K562 (cell line): ENCODE measurements around the gene PLCE1.

ENCODE experiments used
- ETV5 ChIP-seq: sonication (generic); formaldehyde crosslinking; IDR thresholded peaks from 2 replicates; pipeline ENCODE4 v1.4.0; 2020; ENCODE audit warnings: low read depth, mild to moderate bottlenecking, missing genetic modification reagents
- EZH2 ChIP-seq: IDR thresholded peaks from 2 replicates; pipeline ENCODE4 v1.6.1; 2012; ENCODE audit warnings: low read depth, mild to moderate bottlenecking, inconsistent platforms, low read length, borderline replicate concordance
- HCFC1 ChIP-seq: IDR thresholded peaks from 2 replicates; pipeline ENCODE4 v1.6.1; 2012; ENCODE audit warnings: low read depth, low read length, improper control_type of control experiment
- NFIC ChIP-seq: fragments of 450-650 bp; IDR thresholded peaks from 2 replicates; pipeline ENCODE4 v1.6.1; 2017; ENCODE audit warnings: mild to moderate bottlenecking, inconsistent platforms
- NFRKB ChIP-seq: fragments of 450-650 bp; IDR thresholded peaks from 2 replicates; pipeline ENCODE4 v1.6.1; 2016; ENCODE audit warnings: low read depth
- ZNF274 ChIP-seq: IDR thresholded peaks from 2 replicates; pipeline ENCODE4 v1.6.1; 2011; ENCODE audit warnings: low read depth, mild to moderate bottlenecking, low read length, moderate library complexity, borderline replicate concordance
- TF ChIP-seq, protein P1 (sequence below): fragments of 450-650 bp; IDR thresholded peaks from 2 replicates; pipeline ENCODE4 v1.6.1; 2016; ENCODE audit warnings: low read depth
- TF ChIP-seq, protein P2 (sequence below): sonication (generic); formaldehyde crosslinking; IDR thresholded peaks from 2 replicates; pipeline ENCODE4 v1.8.1; 2023; ENCODE audit warnings: mild to moderate bottlenecking, missing genetic modification reagents
- TF ChIP-seq, protein P3 (sequence below), 3 experiments: IDR thresholded peaks in 2 of 3; conservative IDR thresholded peaks in 1 of 3; 2 replicates each; pipeline ENCODE4 v1.5.1; 2011 to 2012; ENCODE audit warnings: low read length in 3 of 3, mild to moderate bottlenecking in 3 of 3, control low read depth in 2 of 3, improper control_type of control experiment in 1 of 3, inconsistent platforms in 1 of 3, low read depth in 1 of 3, mixed read lengths in 1 of 3, moderate library complexity in 1 of 3; ENCODE audit not compliant: insufficient read depth in 2 of 3

DNA sequence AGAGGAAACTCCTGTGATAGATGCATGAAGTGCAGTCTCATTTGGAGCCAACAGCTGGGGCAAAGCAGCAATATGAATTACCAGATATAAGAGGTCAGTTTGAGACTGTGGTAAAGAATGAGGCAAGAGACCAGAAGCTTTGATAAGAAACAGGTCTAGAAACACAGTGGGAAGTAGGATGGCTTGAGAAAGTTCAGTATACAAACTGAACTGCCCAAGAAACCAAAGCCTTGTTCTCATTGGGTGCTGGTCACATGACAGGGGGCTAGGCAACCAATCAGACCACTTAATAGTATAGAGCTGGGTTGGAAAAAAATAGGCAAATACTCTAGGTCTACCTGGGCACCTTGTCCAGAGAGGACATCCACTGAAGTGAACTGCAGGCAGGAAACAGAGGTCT, 46.2 kb upstream of the PLCE1 start:
- TF ChIP-seq HCFC1 (no peak), NFIC (no peak), EZH2 (no peak), ETV5 (no peak), ZNF274 (no peak), NFRKB (no peak)
- TF ChIP-seq, protein P1, sequence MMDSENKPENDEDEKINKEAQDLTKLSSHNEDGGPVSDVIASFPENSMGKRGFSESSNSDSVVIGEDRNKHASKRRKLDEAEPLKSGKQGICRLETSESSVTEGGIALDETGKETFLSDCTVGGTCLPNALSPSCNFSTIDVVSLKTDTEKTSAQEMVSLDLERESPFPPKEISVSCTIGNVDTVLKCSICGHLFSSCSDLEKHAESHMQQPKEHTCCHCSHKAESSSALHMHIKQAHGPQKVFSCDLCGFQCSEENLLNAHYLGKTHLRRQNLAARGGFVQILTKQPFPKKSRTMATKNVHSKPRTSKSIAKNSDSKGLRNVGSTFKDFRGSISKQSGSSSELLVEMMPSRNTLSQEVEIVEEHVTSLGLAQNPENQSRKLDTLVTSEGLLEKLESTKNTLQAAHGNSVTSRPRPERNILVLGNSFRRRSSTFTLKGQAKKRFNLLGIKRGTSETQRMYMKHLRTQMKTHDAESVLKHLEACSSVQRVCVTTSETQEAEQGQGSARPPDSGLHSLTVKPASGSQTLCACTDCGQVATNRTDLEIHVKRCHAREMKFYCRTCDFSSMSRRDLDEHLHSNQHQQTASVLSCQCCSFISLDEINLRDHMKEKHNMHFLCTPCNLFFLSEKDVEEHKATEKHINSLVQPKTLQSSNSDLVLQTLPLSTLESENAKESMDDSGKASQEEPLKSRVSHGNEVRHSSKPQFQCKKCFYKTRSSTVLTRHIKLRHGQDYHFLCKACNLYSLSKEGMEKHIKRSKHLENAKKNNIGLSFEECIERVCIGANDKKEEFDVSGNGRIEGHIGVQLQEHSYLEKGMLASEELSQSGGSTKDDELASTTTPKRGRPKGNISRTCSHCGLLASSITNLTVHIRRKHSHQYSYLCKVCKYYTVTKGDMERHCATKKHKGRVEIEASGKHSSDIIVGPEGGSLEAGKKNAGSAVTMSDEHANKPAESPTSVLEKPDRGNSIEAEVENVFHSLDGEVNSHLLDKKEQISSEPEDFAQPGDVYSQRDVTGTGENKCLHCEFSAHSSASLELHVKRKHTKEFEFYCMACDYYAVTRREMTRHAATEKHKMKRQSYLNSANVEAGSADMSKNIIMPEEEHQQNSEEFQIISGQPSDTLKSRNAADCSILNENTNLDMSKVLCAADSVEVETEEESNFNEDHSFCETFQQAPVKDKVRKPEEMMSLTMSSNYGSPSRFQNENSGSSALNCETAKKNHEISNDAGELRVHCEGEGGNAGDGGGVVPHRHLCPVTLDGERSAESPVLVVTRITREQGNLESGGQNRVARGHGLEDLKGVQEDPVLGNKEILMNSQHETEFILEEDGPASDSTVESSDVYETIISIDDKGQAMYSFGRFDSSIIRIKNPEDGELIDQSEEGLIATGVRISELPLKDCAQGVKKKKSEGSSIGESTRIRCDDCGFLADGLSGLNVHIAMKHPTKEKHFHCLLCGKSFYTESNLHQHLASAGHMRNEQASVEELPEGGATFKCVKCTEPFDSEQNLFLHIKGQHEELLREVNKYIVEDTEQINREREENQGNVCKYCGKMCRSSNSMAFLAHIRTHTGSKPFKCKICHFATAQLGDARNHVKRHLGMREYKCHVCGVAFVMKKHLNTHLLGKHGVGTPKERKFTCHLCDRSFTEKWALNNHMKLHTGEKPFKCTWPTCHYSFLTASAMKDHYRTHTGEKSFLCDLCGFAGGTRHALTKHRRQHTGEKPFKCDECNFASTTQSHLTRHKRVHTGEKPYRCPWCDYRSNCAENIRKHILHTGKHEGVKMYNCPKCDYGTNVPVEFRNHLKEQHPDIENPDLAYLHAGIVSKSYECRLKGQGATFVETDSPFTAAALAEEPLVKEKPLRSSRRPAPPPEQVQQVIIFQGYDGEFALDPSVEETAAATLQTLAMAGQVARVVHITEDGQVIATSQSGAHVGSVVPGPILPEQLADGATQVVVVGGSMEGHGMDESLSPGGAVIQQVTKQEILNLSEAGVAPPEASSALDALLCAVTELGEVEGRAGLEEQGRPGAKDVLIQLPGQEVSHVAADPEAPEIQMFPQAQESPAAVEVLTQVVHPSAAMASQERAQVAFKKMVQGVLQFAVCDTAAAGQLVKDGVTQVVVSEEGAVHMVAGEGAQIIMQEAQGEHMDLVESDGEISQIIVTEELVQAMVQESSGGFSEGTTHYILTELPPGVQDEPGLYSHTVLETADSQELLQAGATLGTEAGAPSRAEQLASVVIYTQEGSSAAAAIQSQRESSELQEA, result no peak
- TF ChIP-seq, protein P2, sequence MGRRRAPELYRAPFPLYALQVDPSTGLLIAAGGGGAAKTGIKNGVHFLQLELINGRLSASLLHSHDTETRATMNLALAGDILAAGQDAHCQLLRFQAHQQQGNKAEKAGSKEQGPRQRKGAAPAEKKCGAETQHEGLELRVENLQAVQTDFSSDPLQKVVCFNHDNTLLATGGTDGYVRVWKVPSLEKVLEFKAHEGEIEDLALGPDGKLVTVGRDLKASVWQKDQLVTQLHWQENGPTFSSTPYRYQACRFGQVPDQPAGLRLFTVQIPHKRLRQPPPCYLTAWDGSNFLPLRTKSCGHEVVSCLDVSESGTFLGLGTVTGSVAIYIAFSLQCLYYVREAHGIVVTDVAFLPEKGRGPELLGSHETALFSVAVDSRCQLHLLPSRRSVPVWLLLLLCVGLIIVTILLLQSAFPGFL, result no peak
- TF ChIP-seq, protein P3, sequence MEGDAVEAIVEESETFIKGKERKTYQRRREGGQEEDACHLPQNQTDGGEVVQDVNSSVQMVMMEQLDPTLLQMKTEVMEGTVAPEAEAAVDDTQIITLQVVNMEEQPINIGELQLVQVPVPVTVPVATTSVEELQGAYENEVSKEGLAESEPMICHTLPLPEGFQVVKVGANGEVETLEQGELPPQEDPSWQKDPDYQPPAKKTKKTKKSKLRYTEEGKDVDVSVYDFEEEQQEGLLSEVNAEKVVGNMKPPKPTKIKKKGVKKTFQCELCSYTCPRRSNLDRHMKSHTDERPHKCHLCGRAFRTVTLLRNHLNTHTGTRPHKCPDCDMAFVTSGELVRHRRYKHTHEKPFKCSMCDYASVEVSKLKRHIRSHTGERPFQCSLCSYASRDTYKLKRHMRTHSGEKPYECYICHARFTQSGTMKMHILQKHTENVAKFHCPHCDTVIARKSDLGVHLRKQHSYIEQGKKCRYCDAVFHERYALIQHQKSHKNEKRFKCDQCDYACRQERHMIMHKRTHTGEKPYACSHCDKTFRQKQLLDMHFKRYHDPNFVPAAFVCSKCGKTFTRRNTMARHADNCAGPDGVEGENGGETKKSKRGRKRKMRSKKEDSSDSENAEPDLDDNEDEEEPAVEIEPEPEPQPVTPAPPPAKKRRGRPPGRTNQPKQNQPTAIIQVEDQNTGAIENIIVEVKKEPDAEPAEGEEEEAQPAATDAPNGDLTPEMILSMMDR (IDR thresholded peaks at IDR 0.05 in 2 of 3, conservative IDR thresholded peaks at IDR 0.05 in 1 of 3; ENCODE audit: insufficient read depth in 2 of 3, low read depth in 1 of 3, low read length in 3 of 3), result no peak
